Umbilical cord (tissue), 2 donors: ENCODE measurements around the gene PSAPL1. TPM values are rescaled to one million over a fixed set of nuclear protein-coding genes. Genes with fewer than 3 reads are reported as not detected.
A peak's percentile ranks its signal among the peaks of the same experiment; 100 is the strongest.

Source experiments
- DNase-seq: peaks from one replicate; pipeline ENCODE4 v3.0.0-alpha.2; 2015; ENCODE audit warnings: low spot score
- total RNA-seq: library from RNA; depleted of rRNA; stranded (reverse); fragments of >200 nt; gene quantifications from one replicate; pipeline ENCODE4 v1.2.3, GENCODE V29; 2014; ENCODE audit warnings: low replicate concordance; ENCODE audit not compliant: insufficient read depth

PSAPL1 gene
- total RNA-seq, 1 donor from 2014 or later: 0.24 TPM

DNA sequence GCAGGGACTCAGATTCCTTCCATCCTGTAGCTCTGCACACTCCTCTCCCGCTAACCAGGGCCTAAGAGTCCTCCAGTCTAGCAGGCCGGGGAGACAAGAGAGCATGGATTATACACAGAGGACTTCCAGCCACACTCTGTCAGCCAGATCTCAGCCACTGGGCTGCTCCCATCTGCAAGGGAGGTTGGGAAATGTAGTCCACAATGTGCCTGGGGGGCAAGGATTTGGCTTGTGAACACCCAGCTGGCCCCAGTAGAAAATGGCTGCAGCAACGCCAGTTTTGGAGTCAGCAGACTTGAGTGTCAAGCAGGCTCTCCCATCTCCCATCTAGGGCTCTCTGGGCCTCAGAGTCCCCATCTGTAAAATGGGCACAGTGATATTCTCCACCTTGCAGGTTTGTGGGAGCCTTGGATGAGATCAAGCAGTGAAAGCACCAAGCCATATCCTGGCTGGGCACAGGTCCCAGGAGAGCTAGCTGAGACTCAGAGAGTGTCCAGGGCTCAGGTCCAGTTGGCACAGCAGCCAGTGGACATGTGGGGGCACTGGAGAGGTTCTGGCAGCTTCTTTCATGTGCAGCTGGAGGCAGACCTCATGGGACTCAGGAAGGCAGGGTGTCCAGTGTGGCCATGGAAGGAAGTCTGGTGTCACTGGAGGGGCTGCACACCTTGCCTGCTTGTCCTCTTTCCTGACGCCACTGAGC, 14.6 kb downstream of the PSAPL1 start:
- DNase-seq: no peak

GRCh38 chr4:7418131-7418943, 16.4 kb downstream of the PSAPL1 start:
- DNase-seq: no peak

- DNase-seq: no peak
These were observed 17.1 kb downstream of the PSAPL1 start for GRCh38 chr4:7417639-7418038.

DNA sequence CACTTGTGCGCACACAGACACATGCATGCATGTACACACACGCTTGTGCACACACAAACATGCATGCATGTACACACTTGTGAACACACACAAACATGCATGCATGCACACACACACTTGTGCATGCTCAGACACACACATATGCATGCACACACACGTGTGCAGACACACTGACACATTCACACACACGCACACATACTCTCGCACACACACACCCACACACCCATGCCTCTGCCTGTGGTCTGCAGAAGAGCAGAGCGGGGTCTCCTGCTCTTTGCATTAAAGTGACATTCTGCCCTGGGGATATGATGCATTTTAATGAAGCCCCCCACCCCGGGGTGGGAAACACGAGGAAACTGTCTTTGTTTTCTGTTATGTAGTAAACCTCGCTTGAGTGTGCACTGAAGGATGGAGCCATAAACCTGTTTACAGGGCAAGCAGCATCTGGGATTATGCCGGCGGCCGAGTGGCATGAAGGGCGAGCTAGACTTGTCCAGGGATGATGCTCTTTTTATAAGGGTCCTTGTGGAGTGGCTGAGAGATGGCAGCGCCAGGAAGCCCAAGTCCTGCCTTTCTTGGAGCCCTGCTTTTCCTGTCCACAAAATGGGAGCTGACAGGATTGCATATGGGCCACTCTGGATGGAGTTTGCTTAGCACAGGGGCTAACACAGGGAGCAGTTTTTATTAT, 17.8 kb downstream of the PSAPL1 start:
- DNase-seq: no peak

GRCh38 chr4:7415927-7416686, 18.6 kb downstream of the PSAPL1 start:
- no peak for DNase-seq

DNA sequence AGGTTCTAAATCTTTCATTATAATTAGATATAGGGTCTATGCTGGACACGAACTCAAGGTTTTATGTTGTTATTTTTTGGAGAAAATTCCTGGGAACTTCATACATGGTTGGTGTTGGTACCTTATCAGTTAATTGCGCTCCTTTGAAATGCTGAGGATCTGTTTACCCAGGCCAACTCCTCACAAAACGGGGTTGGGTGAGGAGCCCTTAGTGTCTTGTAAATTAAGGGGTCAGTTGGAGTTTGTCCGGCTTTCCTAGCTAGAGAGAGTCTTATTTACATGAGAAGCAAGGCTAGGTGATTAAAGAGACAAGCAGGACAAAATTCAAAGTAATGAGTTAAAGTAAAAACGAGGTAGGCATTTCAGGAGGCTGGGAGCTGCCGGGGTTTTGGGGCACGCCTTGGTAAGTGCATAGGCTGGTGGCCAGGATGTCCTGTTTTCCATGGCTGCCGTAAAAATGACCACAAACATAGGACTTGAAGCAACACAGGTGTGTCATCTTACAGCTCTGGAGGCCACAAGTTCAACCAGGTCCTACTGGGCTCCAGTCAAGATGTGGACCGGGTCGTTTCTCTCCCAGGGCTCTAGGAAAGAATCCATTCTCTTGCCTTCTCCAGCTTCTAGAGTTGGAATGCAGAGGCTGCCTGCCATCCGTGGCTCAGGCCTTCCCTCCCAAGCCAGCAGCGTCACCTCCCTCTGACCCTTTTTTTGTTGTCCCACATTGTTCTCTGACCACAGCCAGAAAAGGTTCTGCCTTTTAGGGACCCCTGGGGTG, 19.8 kb downstream of the PSAPL1 start:
- no peak for DNase-seq

GRCh38 chr4:7414046-7414445, 20.7 kb downstream of the PSAPL1 start:
- no peak for DNase-seq

DNA sequence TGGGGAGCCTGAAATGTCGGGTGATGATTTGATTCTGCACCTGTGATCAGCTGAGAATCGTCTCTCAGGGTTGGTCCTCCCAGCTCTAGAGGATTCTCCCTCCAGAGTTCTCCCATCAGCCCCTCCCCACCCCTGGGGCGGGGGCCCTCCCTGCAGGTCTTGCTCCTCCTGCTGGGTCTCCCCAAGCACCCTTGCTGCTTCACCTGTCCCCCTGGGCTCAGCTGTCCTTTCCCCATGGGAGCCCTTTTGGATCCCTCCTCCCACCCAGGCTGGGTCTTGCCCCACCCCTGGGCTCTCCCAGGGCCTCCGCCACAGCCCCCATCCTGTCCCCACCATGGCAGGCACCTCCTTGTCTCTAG, 22.2 kb downstream of the PSAPL1 start:
- no peak for DNase-seq

DNA sequence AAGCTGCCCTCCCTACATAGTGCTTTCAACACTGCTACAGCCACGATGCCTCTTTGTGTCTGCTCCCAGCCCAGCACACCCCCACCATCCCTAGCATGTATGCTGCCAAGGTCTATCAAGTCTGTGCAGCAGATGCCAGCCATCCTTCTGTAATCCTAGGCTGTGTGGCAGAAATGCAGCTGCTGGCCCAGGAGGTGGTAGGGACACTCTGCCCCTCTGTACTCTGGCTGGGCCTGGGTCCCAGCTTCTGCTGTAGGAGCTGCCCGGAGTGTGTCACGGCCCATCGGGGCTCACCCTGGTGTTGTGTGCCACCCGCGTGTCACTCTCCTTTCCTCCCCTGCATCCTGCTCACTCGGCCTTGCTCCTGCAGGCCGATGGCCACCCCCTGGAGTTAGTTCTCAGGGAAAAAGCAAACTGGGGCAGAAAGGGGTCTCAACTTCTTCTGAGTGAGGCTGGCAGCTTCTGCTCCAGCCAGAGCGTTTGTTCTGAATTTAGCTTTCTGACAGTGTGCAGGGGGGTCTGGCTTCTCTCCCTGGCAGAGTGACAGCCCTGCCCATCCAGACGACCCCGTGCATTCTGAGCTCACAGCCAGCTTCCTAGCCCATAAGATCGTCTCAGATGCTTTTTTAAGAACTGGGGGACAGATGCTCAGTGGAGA, 22.7 kb downstream of the PSAPL1 start:
- DNase-seq: no peak

DNA sequence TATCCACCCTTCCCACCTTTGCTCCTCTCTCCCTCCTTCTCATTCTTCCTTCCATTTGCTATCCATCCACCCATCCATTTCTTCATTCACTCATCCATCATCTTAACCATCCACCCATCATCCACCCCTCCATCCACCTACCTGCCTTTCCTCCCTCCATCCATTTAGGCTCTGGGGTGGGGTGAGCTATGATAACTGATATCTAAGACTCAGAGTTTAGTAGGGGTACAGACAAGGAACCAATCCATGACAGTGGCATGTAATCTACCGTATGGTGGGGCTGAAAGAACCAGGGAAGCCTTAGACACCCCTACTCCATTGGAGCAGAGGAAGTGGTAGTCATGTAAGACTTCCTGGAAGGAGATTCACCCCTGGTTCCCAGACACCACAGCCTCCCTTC, 23.2 kb downstream of the PSAPL1 start:
- DNase-seq: no peak

- DNase-seq: peak; percentile 74
These were observed 24.3 kb downstream of the PSAPL1 start for GRCh38 chr4:7410446-7410845.

DNA sequence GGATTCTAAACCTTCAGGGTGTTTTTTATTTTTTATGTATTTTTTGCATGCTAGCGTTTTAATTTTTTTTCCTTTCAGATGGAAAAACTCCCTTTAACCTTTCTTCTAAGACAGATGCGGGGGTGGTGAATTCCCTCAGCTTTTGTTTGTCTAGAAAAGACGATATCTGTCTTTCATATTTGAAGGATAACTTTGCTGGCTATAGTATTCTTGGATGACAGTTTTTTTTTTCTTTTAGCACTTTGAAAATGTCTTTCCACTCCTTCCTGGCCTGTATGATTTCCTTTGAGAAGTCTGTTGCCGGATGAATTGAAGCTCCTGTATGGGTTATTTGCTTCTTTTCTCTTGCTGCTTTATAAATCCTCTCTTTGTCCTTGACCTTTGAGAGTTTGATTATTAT, 26.6 kb downstream of the PSAPL1 start:
- DNase-seq: no peak

DNA sequence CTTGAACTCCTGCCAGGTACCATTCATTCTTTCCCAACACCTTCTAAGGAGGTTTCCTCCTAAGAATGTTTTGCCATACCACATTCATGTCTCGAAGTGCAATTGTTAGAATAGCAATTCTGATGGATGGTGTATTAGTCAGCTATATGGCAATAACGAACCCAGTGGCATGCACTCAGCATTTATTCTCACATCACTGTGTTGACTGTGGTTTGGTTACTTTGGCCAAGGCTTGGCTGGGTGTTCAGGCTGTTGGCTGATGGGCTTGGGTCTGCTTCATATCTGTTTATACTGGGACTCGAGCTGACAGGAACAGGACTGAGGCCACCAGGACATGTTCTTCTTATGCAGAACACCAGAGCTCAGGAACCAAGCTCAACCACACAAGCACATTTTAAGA, 31.7 kb downstream of the PSAPL1 start:
- no peak for DNase-seq

DNA sequence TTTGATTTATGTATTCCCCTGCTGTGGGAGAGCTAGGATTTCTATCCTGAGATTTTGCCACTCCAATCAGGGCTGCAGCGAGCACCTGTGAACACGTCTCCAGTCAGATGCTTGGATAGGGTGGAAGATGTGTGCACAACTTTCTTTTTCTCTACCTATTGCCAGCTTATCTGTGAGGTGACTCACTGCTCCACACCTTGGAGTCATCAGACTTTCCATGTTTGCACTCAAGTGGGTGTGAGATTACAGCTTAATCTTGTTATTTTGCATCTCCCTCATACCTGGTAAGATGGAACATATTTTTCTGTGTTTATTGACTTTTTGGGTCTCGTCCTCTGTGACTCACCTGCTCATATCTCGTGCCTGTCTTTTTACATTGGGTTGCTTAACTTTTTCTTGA, 32.2 kb downstream of the PSAPL1 start:
- DNase-seq: no peak

DNA sequence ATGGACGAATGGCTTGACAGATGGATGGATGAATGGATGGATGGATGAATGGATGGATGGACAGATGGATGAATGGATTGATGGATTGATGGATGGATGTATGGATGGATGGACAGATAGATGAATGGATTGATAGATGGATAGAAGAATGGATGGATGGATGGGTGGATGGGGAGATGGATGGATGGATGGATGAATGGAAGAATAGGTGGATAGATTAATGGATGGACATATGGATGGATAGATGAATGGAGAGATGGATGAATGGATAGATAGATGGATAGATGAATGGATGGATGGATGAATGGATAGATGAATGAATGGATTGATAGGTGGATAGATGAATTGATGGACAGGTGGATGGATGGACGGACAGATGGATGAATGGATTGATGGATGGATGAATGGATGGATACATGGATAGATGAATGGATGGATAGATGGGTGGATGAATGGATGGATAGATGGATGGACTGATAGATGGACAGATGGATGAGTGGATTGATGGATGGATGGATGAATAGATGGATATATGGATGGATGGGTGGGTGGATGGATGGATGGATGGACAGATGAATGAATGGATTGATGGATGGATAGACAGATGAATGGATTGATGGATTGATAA, 33.9 kb downstream of the PSAPL1 start:
- no peak for DNase-seq

GRCh38 chr4:7399440-7400234, 35.1 kb downstream of the PSAPL1 start:
- DNase-seq: no peak

- no peak for DNase-seq
These were observed 35.8 kb downstream of the PSAPL1 start for GRCh38 chr4:7398788-7399439.

DNA sequence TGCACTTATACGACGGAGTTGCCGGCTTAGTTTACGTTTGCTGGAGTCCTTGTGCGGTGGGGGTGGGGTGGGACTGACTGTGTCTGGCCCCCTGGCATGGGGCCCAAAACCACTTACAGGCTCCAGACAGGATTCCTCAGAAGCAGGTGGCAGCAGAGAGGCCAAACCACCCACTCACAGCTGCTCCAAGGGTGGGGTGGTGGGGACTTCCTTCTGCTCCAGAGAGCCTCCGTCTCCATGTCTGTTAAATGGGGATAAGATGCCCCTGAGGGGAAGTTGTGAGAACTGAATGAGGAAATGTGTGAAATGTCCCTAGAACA, 36.7 kb downstream of the PSAPL1 start:
- DNase-seq: peak; percentile 48
